ENCODE results near the gene CCDC102A. TPM values are rescaled to one million over a fixed set of nuclear protein-coding genes. Genes with fewer than 3 reads are reported as not detected.

The CCDC102A gene
- total and polyA plus RNA-seq, 8 donors: 1.7 to 14.5 (median 4.1) TPM; not detected in 1

DNA sequence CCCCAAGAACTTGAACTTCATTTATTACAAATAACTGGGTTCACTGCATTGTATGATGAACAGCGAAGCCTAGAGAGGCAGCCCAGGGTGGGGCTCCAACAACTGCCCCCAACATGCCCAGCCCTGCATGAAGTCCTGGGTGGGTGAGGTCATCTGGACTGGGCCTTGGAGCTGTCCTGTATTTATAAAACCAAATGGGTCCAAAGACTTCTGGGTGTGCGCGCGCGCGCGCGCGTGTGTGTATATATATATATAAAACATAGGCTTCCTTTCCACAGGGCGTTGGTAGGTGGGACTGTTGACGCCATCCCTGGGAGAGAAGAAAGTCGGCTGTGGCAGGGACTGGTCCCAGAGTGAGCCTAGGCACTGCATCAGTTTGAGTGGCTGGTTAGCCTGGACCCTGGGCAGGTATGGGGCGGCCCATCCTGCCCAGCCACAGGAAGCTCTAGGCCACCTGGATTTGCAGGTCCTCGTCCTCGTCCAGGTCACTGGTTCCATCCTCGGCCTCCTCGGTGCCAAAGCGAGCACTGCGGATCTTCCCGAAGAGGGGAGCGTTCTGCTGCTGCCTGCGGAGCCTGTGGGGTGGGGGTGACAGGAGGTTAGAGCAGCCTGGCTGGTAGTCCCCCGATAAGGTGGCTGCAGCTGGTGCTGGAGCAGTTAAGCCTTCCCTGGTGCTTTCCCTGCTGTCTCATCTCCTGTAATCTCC, 23.9 kb downstream of the CCDC102A start:
- peaks cover 0 to 7% (median 0%) of the 10 kb centered on the region in 3 donors for H3K27me3 ChIP-seq
- H3K4me3 ChIP-seq: no peak overlapping the region
- H3K36me3 ChIP-seq: peaks cover 8 to 57% (median 38%) of the 10 kb centered on the region in 4 donors
- H3K4me1 ChIP-seq: peaks cover 0 to 7% (median 3%) of the 10 kb centered on the region in 4 donors
- H3K9me3 ChIP-seq: no peaks in the 10 kb centered on the region
- TF ChIP-seq POLR2A (IDR thresholded peaks at IDR 0.05): no peak
- no peak overlapping the region for H3K27ac ChIP-seq
- intact Hi-C loops (cut with DNase I; ENCODE audit: low total_unique reads): loop anchor here (10.0 kb wide), 2 partner anchors 88 to 208 kb away; no protein-coding TSS in a partner anchor
- 90 to 95% (median 94%) methylated on average over 23 of the region's 23 CpGs for WGBS, 5 donors
- DNase-seq: no peak

DNA sequence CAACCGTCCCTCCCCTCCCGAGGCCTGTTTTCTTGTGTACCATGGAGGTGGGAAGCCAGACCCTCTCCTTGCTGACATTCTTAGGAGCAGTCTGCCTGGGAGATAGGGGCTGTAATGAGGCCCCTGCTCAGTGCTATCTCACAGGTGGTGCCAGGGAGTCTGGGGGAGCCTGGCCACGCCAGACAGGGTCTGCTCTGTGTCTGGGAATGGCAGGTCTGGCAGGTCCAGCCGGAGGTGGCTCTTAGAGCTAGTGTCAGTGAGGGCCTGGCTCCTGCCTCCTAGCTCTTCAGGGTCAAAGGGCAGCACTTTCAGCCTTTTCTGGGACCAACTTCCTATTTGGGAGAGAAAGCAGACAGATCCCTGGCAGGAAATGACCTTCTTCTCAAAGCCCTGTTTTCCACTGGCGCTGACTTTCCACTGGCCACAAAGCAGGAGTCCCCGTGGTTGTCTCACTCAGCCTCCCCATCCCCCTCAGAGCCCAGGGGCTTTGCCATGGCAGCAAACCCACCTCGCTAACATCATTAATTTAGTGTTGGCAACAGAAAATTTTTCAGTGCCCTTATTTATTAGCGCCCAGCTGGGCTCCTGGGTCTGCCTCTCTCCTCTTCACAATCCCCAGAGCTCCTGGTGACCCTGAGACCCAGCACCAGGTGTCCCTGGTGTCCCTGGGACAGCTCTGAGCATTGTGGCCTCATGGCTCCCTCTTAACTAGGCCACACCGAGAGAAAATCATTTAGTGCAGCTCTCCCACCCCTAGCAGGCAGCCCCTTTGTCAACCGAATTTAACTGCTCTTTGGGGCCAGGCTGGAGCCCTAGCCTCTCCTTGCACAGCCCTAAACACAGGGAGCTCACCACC, 26.1 kb downstream of the CCDC102A start:
- no peak for DNase-seq
- H3K27me3 ChIP-seq: peaks cover 0 to 10% (median 0%) of the 10 kb centered on the region in 3 donors
- H3K4me1 ChIP-seq: peaks cover 0 to 7% (median 3%) of the 10 kb centered on the region in 4 donors
- intact Hi-C loops (cut with DNase I; ENCODE audit: low total_unique reads): loop anchor here (10.0 kb wide), 2 partner anchors 85 to 205 kb away; no protein-coding TSS in a partner anchor
- H3K4me3 ChIP-seq: no peak overlapping the region
- peaks cover 8 to 36% (median 22%) of the 10 kb centered on the region in 4 donors for H3K36me3 ChIP-seq
- TF ChIP-seq POLR2A (IDR thresholded peaks at IDR 0.05) (no peak), CTCF (IDR thresholded peaks at IDR 0.05) (no peak), POLR2AphosphoS5 (IDR thresholded peaks at IDR 0.05) (no peak), EP300 (IDR thresholded peaks at IDR 0.05) (no peak)
- 53 to 59% (median 57%) methylated on average over 10 of the region's 10 CpGs for WGBS, 5 donors
- no peak overlapping the region for H3K27ac ChIP-seq
- no peaks in the 10 kb centered on the region for H3K9me3 ChIP-seq

DNA sequence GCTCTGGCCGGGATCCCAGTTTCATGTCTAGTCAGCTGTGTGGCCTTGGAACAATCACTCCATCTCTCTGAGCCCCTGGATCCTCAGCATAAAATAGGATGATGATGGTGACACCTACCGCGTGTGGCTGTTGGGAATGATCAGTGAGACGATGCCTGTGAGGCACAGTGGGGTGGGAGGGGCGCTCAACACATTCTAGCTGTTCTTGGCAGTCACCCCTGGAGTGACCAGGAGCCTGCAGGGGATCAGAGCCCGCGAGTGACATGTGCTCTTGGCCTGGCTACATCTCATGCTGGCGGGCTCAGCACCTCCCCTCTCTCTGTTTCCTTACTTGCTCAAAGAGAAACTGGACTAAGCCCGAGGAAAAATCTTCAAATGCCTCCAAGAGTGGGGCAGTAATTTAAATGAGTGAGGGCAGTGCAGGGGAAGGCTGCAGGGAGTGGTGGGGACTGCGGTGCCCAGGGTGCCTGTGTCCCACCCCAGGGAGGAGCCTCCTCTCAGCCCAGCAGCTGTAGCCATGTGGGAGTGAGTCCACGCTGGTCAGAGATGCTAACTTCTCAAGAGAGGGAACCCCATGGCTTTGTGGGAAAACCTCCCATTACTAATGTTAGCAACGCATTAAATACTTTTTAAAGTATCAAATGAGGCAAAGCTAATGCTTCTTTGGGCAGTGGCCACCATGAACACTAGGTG, 27.0 kb downstream of the CCDC102A start:
- TF ChIP-seq POLR2A (IDR thresholded peaks at IDR 0.05): no peak
- TF ChIP-seq CTCF (IDR thresholded peaks at IDR 0.05): no peak
- no peak for TF ChIP-seq POLR2AphosphoS5 (IDR thresholded peaks at IDR 0.05)
- TF ChIP-seq EP300 (IDR thresholded peaks at IDR 0.05): no peak

DNA sequence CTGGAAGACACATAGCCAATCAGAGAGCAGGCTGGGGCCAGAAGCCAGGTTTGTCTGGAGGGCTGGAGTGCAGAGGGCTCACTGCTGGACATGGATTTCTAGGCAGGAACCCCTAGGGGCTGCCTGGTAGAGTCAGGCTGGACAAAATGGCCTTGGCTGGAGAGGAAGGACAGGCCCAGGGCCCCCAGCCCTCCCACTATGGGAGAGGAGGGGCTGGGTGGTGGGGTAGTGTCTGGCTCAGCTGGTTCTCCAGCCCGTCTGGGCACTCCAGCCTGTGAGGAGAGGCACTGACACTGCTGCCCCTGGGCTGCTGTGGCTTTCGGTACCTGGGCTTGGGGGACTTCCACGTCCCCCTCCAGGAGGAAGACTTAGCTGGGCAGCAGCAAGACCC, 28.3 kb downstream of the CCDC102A start:
- no peak for TF ChIP-seq CTCF (IDR thresholded peaks at IDR 0.05)
- no peak for TF ChIP-seq POLR2AphosphoS5 (IDR thresholded peaks at IDR 0.05)
- no peak for TF ChIP-seq EP300 (IDR thresholded peaks at IDR 0.05)
- no peak for TF ChIP-seq POLR2A (IDR thresholded peaks at IDR 0.05)
- Histone ChIP-seq H3K4me3 (no peak overlapping the region), H3K27ac (no peak overlapping the region), H3K4me1 (peaks cover 0 to 7% (median 3%) of the 10 kb centered on the region in 4 donors), H3K36me3 (peaks cover 8 to 14% (median 14%) of the 10 kb centered on the region in 4 donors), H3K27me3 (peaks cover 0 to 10% (median 0%) of the 10 kb centered on the region in 3 donors), H3K9me3 (no peaks in the 10 kb centered on the region)
- no peak for DNase-seq
- intact Hi-C loops (cut with DNase I; ENCODE audit: low total_unique reads): no loop called here
- 76 to 94% (median 80%) methylated on average over 2 to 3 of the region's 3 CpGs for WGBS, 5 donors

More for the DNA sequence above, 27.0 kb downstream of the CCDC102A start:
- H3K27ac ChIP-seq: no peak overlapping the region
- peaks cover 0 to 10% (median 0%) of the 10 kb centered on the region in 3 donors for H3K27me3 ChIP-seq
- H3K4me1 ChIP-seq: peaks cover 0 to 7% (median 3%) of the 10 kb centered on the region in 4 donors
- intact Hi-C loops (cut with DNase I; ENCODE audit: low total_unique reads): no loop called here
- no peaks in the 10 kb centered on the region for H3K9me3 ChIP-seq
- no peak overlapping the region for H3K4me3 ChIP-seq
- DNase-seq: no peak
- WGBS, 5 donors: 75 to 83% (median 80%) methylated on average over 12 of the region's 12 CpGs
- peaks cover 8 to 28% (median 18%) of the 10 kb centered on the region in 4 donors for H3K36me3 ChIP-seq
